H9 (cell line): Measurements from ENCODE around the gene CORO7. TPM values are rescaled to one million over a fixed set of nuclear protein-coding genes. Genes with fewer than 3 reads are reported as not detected.
A peak's percentile ranks its signal among the peaks of the same experiment; 100 is the strongest.

ENCODE experiments used
- DNase-seq: peaks from one replicate; pipeline ENCODE4 v3.0.0-alpha.2; 2017
- H2AFZ ChIP-seq: one replicate; pipeline ENCODE4 v1.6.1; 2013; ENCODE audit warnings: mild to moderate bottlenecking, low read length, control low read depth, moderate library complexity
- H2AK5ac ChIP-seq: 2 replicates; pipeline ENCODE4 v1.6.1; 2013; ENCODE audit warnings: low read length, control low read depth, mixed read lengths; ENCODE audit not compliant: insufficient read length
- H2BK120ac ChIP-seq: one replicate; pipeline ENCODE4 v1.6.1; 2013; ENCODE audit warnings: low read depth, mild to moderate bottlenecking, low read length, control low read depth, inconsistent platforms; ENCODE audit not compliant: poor library complexity, severe bottlenecking
- H2BK12ac ChIP-seq: 2 replicates; pipeline ENCODE4 v1.6.1; 2013; ENCODE audit warnings: low read length, control low read depth, mixed read lengths, low read depth; ENCODE audit not compliant: insufficient read length
- H2BK15ac ChIP-seq: 2 replicates; pipeline ENCODE4 v1.6.1; 2013; ENCODE audit warnings: low read depth, low read length, control low read depth
- H2BK20ac ChIP-seq: one replicate; pipeline ENCODE4 v1.6.1; 2013; ENCODE audit warnings: low read depth, mild to moderate bottlenecking, low read length, control low read depth, inconsistent platforms; ENCODE audit not compliant: poor library complexity, severe bottlenecking
- H2BK5ac ChIP-seq: 2 replicates; pipeline ENCODE4 v1.6.1; 2013; ENCODE audit warnings: low read length, control low read depth, mixed read lengths; ENCODE audit not compliant: insufficient read length
- H3K14ac ChIP-seq: 2 replicates; pipeline ENCODE4 v1.6.1; 2013; ENCODE audit warnings: low read length, control low read depth; ENCODE audit not compliant: insufficient read depth
- H3K18ac ChIP-seq: 2 replicates; pipeline ENCODE4 v1.6.1; 2013; ENCODE audit warnings: low read depth, mild to moderate bottlenecking, mixed read lengths, low read length, control low read depth; ENCODE audit not compliant: insufficient read length
- H3K23ac ChIP-seq: 2 replicates; pipeline ENCODE4 v1.6.1; 2013; ENCODE audit warnings: low read length, control low read depth, mixed read lengths, low read depth; ENCODE audit not compliant: insufficient read length
- H3K23me2 ChIP-seq: 2 replicates; pipeline ENCODE4 v1.6.1; 2013; ENCODE audit warnings: low read depth, mild to moderate bottlenecking, mixed read lengths, low read length, control low read depth; ENCODE audit not compliant: insufficient read length, poor library complexity, severe bottlenecking
- H3K27ac ChIP-seq: 2 replicates; pipeline ENCODE4 v1.5.1; 2013; ENCODE audit warnings: low read length, control low read depth, mixed read lengths, low read depth; ENCODE audit not compliant: insufficient read length
- H3K27me3 ChIP-seq: 2 replicates; pipeline ENCODE4 v1.6.1; 2013; ENCODE audit warnings: low read length, control low read depth, inconsistent platforms; ENCODE audit not compliant: insufficient read depth
- H3K4ac ChIP-seq: 2 replicates; pipeline ENCODE4 v1.6.1; 2013; ENCODE audit warnings: low read depth, mild to moderate bottlenecking, control low read depth, inconsistent platforms, low read length, moderate library complexity
- H3K4me1 ChIP-seq: 2 replicates; pipeline ENCODE4 v1.6.1; 2013; ENCODE audit warnings: low read length, control low read depth, inconsistent platforms; ENCODE audit not compliant: insufficient read depth
- H3K4me2 ChIP-seq: 2 replicates; pipeline ENCODE4 v1.6.1; 2013; ENCODE audit warnings: low read length, control low read depth, mixed read lengths; ENCODE audit not compliant: insufficient read length, insufficient read depth
- H3K56ac ChIP-seq: 2 replicates; pipeline ENCODE4 v1.6.1; 2013; ENCODE audit warnings: low read depth, mild to moderate bottlenecking, mixed read lengths, low read length, control low read depth; ENCODE audit not compliant: insufficient read length
- H3K79me1 ChIP-seq: 2 replicates; pipeline ENCODE4 v1.6.1; 2013; ENCODE audit warnings: low read depth, mild to moderate bottlenecking, moderate library complexity, low read length, control low read depth, inconsistent platforms; ENCODE audit not compliant: insufficient read depth, poor library complexity, severe bottlenecking
- H3K79me2 ChIP-seq: 2 replicates; pipeline ENCODE4 v1.6.1; 2013; ENCODE audit warnings: low read length, control low read depth, inconsistent platforms; ENCODE audit not compliant: insufficient read depth
- H3K9ac ChIP-seq: 2 replicates; pipeline ENCODE4 v1.6.1; 2013; ENCODE audit warnings: low read length, control low read depth, mixed read lengths; ENCODE audit not compliant: insufficient read length; ENCODE audit errors: extremely low read depth
- H3K9me3 ChIP-seq: one replicate; pipeline ENCODE4 v1.6.1; 2013; ENCODE audit warnings: low read depth, low read length, inconsistent platforms; ENCODE audit not compliant: control insufficient read depth
- H3T11ph ChIP-seq: one replicate; pipeline ENCODE4 v1.6.1; 2013; ENCODE audit warnings: mild to moderate bottlenecking, low read length, control low read depth, inconsistent platforms
- H4K20me1 ChIP-seq: one replicate; pipeline ENCODE4 v1.6.1; 2013; ENCODE audit not compliant: control insufficient read depth, insufficient read length, insufficient read depth
- H4K5ac ChIP-seq: 2 replicates; pipeline ENCODE4 v1.6.1; 2013; ENCODE audit warnings: low read depth, mild to moderate bottlenecking, mixed read lengths, low read length, control low read depth; ENCODE audit not compliant: insufficient read length
- H4K8ac ChIP-seq: replicated peaks from 2 replicates; pipeline ENCODE4 v1.6.1; 2013; ENCODE audit warnings: low read length, control low read depth, mixed read lengths, low read depth; ENCODE audit not compliant: insufficient read length
- H4K91ac ChIP-seq: 2 replicates; pipeline ENCODE4 v1.6.1; 2013; ENCODE audit warnings: low read depth, mild to moderate bottlenecking, moderate library complexity, mixed read lengths, low read length, control low read depth; ENCODE audit not compliant: insufficient read length
- H3K27ac Mint-ChIP-seq, 3 experiments: 2 replicates in 2 of 3; 3 replicates in 1 of 3; pipeline ENCODE4 v1.8.0; 2020 to 2021; ENCODE audit warnings: mixed read lengths in 3 of 3, mild to moderate bottlenecking in 1 of 3, moderate library complexity in 1 of 3
- H3K27me3 Mint-ChIP-seq: 2 replicates; pipeline ENCODE4 v1.8.0; 2021; ENCODE audit warnings: low read depth, mild to moderate bottlenecking, moderate library complexity, mixed read lengths
- H3K36me3 Mint-ChIP-seq, 3 experiments: 2 replicates in 2 of 3; 3 replicates in 1 of 3; pipeline ENCODE4 v1.8.0; 2020 to 2021; ENCODE audit warnings: low read depth in 3 of 3, mixed read lengths in 3 of 3; ENCODE audit not compliant: insufficient read depth in 1 of 3
- H3K4me1 Mint-ChIP-seq, 2 experiments: 2 replicates each; pipeline ENCODE4 v1.8.0; 2020; ENCODE audit warnings: mixed read lengths in 2 of 2
- H3K4me3 Mint-ChIP-seq, 2 experiments: 2 replicates in 1 of 2; 3 replicates in 1 of 2; pipeline ENCODE4 v1.8.0; 2020 to 2021; ENCODE audit warnings: mild to moderate bottlenecking in 2 of 2, mixed read lengths in 2 of 2, moderate library complexity in 1 of 2
- H3K9me3 Mint-ChIP-seq, 2 experiments: 2 replicates in 1 of 2; 3 replicates in 1 of 2; pipeline ENCODE4 v1.8.0; 2020; ENCODE audit warnings: mild to moderate bottlenecking in 2 of 2, mixed read lengths in 2 of 2, moderate library complexity in 1 of 2
- WGBS: extraction: QIAGEN DNeasy Blood & Tissue Kit; methylation state at CpG from one replicate; pipeline ENCODE4 v1.1.7; 2013; ENCODE audit warnings: missing lambda C conversion rate, low lambda C conversion rate, mixed read lengths; ENCODE audit not compliant: insufficient read length; ENCODE audit errors: extremely low coverage; 5-methylcytosine and 5-hydroxymethylcytosine counted together
- total RNA-seq: library from RNA; stranded (reverse); gene quantifications from 2 replicates; pipeline ENCODE4 v1.2.1, GENCODE V29; 2021
- TF ChIP-seq, protein P1 (sequence below): fragments of 200-600 bp; sonication (generic); conservative IDR thresholded peaks from 3 replicates; pipeline ENCODE4 v1.8.0; 2021; ENCODE audit warnings: antibody characterized with exemption, mild to moderate bottlenecking

Gene CORO7
- total RNA-seq, 1 experiment from 2014 or later: 38.4 TPM

DNA sequence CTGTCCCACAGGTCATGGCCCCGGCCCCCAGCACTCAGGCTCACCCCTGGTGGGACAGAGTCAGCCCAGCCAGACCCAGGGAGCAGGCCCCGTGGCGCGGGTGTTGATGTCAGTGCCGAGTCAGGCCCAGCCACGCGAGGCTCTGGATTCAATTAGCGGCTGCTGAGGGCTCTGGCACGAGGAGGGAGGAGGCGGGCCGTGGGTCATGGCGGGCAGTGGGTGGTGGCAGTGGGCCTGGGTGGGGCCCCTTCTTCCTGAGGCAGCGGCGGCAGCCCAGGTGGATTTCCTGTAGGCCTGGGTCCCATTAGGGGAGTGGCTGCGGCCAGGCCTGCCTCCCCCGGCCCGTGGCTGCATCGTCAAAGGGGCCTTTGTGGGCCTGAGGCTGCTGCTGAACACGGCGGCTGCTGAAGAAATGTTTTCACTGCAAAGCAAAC is 31.9 kb downstream of the CORO7 start:
- no peaks in the 10 kb centered on the region for H3K27me3 Mint-ChIP-seq
- H2AFZ ChIP-seq: no peak overlapping the region

More for the DNA sequence above, 31.9 kb downstream of the CORO7 start:
- Histone ChIP-seq H3K79me2 (no peaks in the 10 kb centered on the region), H3K14ac (no peak overlapping the region), H4K8ac (no peak overlapping the region), H4K91ac (no peak overlapping the region), H3K9ac (no peak overlapping the region), H4K20me1 (no peaks in the 10 kb centered on the region), H2BK12ac (no peak overlapping the region), H2BK5ac (no peak overlapping the region), H2BK20ac (no peak overlapping the region), H3K4me2 (no peak overlapping the region), H3K56ac (no peak overlapping the region), H3K9me3 (no peaks in the 10 kb centered on the region), H3K79me1 (no peaks in the 10 kb centered on the region), H2AK5ac (no peak overlapping the region), H4K5ac (no peak overlapping the region), H3K27ac (no peak overlapping the region), H3K23me2 (no peaks in the 10 kb centered on the region), H3K4me1 (no peaks in the 10 kb centered on the region; the same call in 1 of the 2 replicates), H3K18ac (no peak overlapping the region), H3K4ac (no peak overlapping the region), H2BK120ac (no peak overlapping the region), H2BK15ac (no peak overlapping the region), H3K27me3 (no peaks in the 10 kb centered on the region), H3K23ac (no peak overlapping the region), H3T11ph (no peak overlapping the region)
- DNase-seq: no peak
- Mint-ChIP-seq H3K36me3 (peaks cover 0 to 2% (median 2%) of the 10 kb centered on the region in 3 experiments; a peak in 4 of 7 replicates), H3K4me1 (peaks cover 7 to 15% of the 10 kb centered on the region in 2 experiments), H3K27ac (peak overlapping the region in 1 of 3 experiments; percentile 49; a peak in 2 of 7 replicates), H3K4me3 (no peak overlapping the region), H3K9me3 (no peaks in the 10 kb centered on the region)
- WGBS: no CpG with 5 or more reads among the region's 20 CpGs
- TF ChIP-seq, protein P1, sequence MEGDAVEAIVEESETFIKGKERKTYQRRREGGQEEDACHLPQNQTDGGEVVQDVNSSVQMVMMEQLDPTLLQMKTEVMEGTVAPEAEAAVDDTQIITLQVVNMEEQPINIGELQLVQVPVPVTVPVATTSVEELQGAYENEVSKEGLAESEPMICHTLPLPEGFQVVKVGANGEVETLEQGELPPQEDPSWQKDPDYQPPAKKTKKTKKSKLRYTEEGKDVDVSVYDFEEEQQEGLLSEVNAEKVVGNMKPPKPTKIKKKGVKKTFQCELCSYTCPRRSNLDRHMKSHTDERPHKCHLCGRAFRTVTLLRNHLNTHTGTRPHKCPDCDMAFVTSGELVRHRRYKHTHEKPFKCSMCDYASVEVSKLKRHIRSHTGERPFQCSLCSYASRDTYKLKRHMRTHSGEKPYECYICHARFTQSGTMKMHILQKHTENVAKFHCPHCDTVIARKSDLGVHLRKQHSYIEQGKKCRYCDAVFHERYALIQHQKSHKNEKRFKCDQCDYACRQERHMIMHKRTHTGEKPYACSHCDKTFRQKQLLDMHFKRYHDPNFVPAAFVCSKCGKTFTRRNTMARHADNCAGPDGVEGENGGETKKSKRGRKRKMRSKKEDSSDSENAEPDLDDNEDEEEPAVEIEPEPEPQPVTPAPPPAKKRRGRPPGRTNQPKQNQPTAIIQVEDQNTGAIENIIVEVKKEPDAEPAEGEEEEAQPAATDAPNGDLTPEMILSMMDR: no peak
